ENCODE data around the gene OR4D2.
"Not testable (repeated sequence)": the region's sequence is repeated elsewhere in the genome, so short reads cannot be mapped to it uniquely, and the experiment has no call there.

Gene OR4D2
- total RNA-seq, result 0 to 0.12 (median 0) reads per million in 4 experiments

DNA sequence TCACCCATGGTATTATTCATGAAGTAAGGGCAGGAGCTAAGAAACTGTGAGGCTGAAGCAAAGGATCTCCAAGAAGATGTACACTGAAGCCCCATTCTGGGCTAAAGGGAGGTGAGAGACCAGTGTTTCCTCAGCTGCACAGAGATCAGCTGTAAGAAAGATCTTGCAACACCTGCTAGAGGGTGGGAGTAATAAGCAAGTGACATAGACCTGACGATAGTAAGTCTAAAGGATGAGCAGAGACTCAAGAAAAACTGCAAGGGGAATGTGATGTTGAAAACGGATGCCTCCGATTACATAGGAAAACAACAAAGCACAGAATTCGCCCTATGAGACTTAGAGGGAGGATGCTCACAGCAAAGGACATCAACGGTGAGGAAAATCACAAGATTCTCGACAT is at the start of gene OR4D2:
Gene OR4D2 (plus strand): TSS at position 301 of the 400 bp plus-strand sequence. CDS start 2,674 bp downstream, outside the sequence.
- no peak for DNase-seq

DNA sequence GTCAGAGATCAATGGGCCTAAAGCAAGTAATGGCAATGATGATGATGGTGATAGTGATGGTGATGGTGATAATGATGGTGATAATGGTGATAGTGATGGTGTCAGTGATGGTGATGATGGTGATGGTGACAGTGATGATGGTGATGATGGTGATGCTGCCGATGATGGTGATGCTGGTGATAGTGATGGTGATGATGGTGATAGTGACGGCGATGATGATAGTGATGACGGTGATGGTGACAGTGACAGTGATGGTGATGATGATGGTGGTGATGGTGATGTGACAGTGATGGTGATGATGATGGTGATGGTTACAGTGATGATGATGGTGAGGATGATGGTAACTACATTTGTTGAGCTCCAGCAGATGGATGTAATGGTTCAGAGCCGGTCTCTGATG is 49.4 kb upstream of the OR4D2 start:
- no peak for DNase-seq

DNA sequence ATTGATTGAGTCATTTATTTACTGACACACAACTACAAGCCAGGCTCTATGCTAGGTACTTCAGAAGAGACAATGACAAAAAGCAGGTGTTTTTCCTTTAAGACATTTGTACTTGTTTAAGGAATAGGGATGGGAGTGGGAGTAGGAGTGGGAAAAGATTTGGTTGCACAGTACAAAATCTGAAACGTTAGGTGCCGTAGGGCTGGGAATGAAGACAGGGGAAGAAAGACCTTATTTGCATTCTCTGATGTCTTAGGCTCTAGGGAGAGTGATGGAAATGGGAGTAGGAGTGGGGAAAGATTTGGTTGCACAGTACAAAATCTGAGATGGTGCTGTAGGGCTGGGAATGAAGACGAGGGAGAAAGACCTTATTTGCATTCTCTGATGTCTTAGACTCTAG is 47.3 kb upstream of the OR4D2 start:
- no peak for DNase-seq

DNA sequence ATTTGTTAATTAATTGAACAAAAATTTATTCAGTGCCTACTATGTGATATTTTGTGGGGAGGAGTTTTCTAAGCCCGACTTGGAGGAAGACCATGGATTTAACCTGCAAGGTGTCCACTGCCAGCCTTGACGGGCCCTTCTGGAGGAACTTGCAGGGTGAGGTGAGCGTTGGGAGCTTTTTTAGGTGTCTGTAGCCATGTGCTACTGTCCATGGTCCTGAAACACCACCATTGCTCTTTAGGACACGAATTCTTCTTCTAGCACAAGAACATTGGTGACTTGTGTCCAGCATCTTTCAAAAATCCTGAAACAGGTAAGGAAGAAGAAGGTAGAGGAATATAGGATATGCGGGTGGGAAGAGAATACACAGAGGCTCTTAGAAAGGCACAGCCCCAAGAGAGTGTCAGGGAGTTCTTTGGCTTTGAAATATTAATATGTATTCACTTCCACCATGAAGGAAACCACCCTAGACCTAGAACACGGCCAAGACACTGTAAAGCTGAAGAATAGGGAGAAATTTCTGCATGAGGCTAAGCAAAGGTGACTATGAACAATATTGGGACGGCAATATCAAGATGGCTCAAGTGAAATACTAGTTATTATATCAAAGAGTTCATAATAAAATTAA is 46.5 kb upstream of the OR4D2 start:
- peak; percentile 17 for DNase-seq

DNA sequence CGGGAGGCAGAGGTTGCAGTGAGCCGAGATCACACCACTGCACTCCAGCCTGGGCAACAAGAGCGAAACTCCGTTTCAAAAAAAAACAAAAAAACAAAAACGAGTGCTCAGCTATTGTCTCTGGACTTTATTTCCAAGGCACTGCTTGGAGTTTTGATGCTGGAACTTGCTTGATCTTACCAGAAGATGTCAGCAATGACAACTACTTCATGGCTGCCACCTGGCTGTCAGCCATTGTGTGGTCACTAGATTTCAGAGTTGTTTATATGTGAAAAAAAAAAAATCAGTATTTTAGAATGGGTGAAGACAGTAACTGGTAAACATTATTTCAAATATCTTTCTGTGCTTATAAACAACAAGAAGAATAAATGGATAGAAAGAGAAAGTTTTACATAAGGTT is 44.9 kb upstream of the OR4D2 start:
- DNase-seq, result no peak

DNA sequence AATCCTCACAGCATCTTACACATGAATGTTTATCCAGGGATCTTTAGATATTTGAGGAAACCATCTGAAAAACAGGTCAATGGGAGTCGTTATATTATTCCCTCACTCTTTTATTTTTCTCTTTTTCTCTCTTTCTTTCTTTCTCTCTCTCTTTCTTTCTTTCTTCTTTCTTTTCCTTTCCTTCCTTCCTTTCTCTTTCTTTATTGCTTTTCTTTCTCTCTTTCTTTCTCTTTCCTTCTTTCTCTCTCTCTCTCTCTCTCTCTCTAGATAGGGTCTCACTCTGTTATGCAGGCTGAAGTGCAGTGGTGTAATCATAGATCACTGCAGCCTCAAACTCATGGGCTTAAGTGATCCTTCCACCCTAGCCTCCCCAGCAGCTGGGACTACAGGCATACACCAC is 38.9 kb upstream of the OR4D2 start:
- no peak for DNase-seq

DNA sequence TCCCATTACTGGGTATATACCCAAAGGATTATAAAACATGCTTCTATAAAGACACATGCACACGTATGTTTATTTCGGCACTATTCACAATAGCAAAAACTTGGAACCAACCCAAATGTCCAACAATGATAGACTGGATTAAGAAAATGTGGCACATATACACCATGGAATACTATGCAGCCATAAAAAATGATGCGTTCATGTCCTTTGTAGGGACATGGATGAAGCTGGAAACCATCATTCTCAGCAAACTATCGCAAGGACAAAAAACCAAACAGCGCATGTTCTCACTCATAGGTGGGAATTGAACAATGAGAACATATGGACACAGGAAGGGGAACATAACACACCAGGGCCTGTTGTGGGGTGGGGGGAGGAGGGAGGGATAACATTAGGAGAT is 34.1 kb upstream of the OR4D2 start:
- not testable (repeated sequence) for DNase-seq

DNA sequence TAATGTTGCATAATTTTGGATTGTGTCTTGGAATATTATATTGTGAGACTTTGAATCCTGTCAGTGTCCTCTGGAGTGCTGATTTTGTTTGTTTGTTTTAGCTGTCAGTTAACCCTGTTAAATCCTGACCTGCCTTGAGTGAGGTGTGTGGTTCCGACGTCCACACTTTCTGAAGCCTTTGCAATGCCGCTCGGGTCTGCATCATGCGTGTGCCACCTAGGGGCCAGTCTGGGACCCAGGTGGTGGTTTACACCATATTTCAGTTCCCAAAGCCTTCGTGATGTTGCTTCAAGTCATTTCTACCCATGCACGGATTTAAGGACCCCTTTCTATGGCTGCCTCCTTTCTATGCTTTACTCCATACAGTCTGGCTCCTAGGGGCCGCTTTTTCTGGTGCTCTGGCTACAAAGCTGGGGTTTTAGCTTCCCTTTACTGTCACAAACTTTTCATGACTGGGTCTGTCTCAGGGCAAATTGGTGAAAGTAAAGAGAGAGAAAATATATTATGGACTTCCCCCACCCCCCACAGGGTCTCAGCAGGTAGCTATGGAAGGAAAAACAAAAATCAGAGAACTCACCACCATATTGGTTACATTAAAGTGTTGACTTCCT is 30.0 kb upstream of the OR4D2 start:
- DNase-seq, result no peak

DNA sequence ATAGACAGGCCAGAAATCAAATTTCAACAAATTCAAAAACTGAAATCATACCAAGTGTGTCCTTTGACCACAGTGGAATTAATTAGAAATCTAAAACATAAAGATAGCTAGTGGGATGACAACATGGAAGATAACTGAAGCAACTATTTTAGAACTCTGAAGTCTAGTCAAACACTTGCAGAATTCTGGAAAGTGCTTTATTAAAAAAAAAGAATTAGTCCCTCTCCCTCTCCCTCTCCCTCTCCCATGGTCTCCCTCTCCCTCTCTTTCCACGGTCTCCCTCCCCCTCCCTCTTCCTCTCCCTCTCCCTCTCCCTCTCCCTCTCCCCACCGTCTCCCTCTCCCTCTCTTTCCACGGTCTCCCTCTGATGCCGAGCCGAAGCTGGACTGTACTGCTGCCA is 25.3 kb upstream of the OR4D2 start:
- DNase-seq, result no peak

DNA sequence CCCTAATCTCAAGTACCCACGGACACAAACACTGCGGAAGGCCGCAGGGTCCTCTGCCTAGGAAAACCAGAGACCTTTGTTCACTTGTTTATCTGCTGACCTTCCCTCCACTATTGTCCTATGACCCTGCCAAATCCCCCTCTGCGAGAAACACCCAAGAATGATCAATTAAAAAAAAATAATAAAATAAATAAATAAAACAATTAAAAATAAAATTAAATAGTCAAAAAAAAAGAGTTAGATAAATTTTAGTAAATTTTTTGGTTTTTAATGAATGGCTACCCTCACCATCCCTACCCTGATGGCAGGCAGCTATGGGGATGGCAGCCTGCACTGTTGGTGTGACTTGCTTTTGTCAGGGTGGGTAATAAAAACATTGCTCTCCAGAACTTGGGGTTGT is 23.4 kb upstream of the OR4D2 start:
- not testable (repeated sequence) for DNase-seq

DNA sequence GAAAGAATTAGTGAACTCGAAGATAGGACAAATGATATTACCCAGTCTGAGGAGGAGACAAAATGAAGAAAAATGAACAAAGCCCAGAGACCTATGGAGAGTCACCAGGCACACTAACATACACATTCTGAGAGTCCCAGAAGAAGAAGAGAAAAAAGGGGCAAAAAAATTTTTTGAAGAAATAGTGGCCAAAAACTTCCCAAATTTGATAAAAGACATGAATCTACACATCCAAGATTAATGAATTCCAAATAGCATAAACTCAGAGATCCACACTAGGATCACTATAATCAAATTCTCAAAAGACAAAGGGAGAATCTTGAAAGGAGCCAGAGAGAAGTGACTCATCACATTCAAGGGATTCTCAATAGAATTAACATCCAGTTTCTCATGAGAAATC is 22.0 kb upstream of the OR4D2 start:
- DNase-seq, result no peak

DNA sequence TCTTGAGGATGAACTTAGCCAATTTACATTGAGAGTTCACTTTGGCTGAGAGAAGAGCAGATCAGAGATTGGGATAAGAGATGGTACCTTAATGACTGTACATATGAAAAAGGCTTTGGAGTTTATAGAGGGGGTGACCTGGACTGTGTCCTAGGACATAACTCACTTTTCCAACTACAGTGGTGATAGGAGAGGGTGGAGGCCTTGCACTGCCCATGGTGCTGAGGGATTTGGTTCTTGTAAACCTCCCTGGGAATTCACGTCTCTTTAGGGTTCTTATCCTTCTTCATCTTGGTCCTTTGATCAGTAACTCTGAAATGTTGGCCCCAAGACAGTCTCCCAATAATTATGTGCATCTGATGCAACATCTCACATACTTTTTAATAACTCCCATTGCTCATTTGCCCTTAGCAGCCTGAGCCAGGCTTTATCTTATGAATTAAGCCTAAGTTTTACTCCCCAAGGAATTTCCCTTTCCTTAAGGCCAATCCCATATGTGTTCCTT is 18.8 kb upstream of the OR4D2 start, which contains the start of gene OR4D1:
Gene OR4D1 (plus strand): TSS at position 455 of the 505 bp plus-strand sequence. CDS start 6,770 bp downstream, outside the sequence.
- no peak for DNase-seq

DNA sequence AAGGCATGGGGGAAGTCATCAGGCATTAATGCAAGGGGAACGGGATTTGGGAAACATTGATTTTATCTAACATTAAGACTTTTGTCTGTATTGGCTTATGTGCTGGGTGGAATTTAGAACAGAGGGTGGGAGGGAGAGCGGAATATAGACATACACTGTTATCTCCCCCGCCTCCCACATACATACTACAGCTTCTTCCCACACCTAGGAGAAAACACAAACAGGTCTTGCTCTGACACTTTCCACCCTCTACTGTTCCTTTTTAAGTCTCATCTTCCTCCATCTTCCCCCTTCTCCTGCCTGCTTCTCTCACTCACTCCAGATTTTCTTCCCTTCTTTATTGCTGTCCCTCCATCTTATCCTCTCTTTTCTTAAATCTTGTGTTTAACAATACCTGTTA is 18.2 kb upstream of the OR4D2 start:
- DNase-seq, result no peak

DNA sequence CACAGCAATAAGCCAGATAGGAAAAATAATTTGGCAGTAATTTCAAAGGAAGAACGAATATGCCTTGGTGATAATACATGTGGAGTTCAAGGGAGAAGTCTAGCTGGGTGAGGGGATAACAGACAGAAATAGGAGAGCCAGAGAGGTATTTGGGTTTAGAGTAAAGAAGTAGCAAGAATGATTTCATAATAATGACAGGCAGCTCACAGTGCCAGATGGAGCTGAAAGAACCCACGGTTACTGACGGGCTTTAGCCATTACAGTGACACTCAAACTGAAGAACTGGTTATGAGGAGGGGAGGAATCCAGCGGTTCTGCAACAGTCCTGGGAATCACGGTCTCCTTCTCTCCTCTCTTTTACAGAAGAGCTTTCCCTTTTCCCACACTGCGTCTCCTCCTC is 16.4 kb upstream of the OR4D2 start:
- DNase-seq, result no peak

DNA sequence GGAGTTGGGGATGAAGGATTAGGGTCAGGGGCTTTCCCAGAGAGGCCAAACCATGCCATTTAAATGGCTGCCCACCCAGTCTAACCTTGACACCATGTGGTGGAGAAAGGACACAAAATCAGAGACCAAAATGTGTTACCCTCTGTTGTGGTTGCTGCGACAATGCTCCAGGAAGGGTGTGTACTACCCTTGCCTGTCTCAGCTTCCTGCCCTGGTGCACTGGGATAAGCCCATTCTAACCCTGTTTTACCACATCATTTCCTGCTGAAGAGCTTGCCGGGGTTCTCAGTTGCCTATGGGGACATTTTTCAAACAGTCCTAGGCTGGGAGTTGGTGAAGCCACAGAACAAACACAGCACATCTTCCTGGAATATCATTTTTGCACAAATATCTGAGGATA is 13.7 kb upstream of the OR4D2 start:
- peak; percentile 16 for DNase-seq

DNA sequence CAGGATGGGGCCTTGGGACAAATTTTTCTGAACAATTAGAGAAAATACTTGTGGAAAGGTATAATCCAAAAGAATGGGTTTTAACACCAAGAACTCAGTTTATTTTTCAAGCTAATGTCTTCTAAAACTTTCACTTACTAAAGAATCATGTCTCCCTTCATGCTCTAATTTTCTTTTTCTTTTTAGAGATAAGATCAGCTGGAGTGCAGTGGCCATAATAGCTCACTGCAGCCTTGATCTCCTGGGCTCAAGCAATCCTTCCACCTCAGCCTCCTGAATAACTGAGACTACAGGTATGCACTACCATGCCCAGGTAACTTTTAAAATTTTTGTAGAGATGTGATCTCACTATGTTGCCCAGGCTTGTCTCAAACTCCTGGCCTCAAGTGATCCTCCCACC is 13.1 kb upstream of the OR4D2 start:
- no peak for DNase-seq

DNA sequence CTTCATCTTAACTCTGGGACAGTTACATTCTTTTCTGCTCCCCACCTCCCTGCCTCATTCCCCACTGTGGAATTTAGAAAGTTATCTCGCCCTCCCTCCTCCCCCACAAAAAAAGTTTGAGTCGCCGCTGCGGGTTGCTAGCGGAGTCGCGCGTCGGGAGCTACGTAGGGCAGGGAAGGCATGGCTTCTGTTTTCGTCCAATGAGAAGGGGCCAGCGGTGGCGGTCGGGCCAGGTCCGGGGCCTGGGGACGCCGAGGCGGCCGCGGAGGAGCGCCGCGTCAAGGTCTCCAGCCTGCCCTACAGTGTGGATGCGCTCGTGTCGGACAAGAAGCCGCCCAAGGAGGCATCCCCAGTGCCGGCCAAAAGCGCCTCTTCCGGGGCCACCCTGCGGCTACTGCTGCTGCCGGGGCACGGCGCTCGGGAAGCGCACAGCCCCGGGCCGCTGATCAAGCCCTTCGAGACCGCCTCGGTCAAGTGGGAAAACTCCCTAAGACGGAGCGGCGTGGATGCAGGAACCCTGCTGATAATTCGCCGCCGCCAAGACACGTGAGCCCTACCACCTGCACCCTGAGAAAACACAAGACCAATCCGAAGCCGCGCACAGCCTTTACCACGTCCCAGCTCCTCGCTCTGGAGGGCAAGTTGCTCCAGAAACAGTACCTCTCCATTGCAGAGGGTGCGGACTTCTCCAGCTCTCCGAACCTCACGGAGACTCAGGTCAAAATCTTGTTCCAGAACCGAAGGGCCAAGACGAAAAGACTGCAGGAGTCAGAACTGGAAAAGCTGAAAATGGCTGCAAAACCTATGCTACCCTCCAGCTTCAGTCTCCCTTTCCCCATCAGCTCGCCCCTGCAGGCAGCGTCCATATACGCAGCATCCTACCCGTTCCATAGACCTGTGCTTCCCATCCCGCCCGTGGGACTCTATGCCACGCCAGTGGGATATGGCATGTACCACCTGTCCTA is 9.7 kb upstream of the OR4D2 start:
- DNase-seq, result peak; percentile 17

DNA sequence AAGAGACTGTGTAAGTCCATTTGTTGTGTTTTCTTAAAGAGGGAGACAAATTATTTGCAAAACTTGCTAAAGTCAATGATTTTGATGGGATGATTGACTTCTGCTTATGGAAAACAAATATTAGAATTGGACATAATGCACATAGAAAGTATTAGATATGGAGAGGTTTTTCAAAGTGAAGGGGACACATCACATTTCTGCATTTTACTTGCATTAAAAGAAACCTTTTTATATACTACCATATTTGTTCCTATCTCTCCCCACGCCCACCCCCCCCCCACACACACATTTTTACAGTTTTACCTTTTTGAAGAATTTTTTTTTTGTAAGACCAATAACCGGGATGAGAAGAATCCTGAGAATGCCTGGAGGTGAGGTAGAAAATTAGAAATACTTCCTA is 8.6 kb upstream of the OR4D2 start:
- DNase-seq, result no peak

DNA sequence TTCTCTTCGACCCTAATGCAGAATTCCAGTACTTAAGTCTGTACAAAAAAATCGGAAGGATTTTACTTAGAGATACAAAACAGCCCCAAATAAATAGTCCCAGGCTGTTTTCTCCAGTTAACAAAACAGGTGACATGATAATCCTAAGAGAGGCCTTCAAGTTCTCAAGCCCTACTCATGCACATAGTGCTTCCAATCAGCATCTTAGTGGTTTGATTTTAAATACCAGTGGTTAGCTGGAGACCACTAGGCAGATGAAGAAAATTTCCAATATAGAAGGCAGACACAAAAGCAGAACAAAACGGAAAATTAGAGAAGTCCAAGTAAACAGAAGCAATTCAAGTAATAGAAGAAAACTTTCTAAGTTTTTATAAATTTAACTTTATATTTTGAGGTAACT is 5.2 kb upstream of the OR4D2 start:
- no peak for DNase-seq

DNA sequence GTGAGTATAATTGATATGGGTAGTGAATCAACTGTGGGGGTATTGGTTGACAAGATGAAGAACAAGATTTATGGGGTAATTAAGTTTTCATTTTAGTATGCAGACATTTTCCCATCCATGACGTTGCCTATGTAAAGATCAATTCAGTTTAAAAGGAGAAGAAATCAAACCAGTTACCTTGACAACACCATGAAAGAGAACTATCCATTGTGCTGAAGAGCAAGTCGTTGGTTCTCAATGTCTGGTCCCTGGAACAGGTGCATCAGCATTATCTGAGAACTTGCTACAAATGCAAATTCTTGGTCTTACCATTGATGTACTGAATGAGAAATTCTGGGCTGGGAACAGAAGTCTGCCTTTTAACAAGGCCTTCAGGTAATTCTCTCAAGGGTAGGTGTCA is 801 bp upstream of the OR4D2 start:
- DNase-seq, result no peak

DNA sequence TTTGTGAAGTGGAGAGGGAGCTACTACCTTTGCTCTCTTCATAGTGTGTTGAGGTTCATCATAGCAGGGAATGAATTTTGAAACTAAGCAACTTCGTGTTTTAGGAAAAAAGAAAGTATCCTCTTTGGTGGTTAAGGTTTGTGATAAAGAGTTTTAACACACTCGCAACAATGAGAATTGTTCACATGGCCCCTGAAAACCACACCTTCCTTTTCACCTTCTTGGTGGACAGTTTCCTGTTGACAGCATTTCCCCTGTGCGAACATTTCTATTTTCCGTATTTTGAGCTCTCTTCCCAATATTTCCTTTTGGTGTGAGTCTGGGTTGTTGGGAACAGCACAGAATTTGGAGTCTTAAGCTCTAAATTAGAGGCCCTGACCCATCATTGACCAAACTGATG is 3.8 kb downstream of the OR4D2 start:
- no peak for DNase-seq

DNA sequence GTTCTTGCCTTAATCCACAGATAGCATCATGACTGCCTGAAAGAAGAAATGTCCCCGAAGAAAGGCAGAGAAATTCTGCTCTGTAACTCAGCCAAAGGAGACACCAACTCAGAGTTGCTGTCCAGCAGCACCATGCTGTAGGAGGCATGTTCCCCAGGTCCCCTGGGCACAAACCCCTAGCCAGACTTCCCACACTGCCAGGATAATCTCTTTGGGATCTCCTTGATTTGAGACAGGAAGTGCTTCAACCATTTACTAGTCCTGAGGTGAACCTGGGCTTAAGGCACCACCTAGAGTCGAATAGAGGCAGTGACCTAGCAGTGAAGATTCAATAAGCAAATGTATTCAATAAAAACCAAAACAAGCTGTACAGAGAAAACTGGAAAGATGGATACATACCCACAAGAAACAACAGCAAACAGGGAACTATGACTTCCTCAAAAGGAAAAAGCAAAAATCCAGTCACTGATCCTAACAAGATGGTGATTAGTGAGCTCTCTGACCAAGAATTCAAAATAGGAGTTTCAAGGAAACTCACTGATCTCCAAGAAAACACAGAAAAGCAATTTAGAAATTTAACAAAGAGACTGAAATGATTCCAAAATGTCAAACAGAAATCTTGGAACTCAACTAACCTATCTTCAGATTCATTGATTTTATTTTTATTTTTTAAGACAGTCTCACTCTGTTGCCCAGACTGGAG is 5.7 kb downstream of the OR4D2 start:
- DNase-seq, result peak; percentile 13

DNA sequence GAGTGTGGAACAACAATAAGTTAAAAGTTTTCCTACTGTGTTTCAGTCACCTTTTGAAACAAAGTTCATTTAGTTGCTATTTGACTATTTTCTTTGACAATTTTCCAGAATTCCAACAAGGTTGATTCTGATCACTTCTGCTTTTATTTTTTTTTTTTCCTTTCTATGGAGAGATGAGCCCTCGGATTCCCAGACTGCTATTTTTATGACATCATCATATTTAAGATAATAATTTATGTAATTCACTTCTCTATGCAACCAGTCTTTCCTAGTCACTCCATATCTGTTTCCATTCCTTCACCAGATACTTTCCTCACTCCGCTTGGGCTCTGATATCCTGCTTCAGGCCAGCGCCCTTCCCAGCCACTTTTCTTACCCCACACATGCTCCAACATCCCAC is 8.1 kb downstream of the OR4D2 start:
- DNase-seq, result no peak

Measured in effector CD8-positive, alpha-beta T cell (primary cell).